ENCODE measurements around the gene ACACB.

GRCh38 chr12:109287181-109287580 is 170.8 kb downstream of the ACACB start:
- TF ChIP-seq POU2F2 (IDR thresholded peaks at IDR 0.05; ENCODE audit: low read depth, low read length): no peak
- TF ChIP-seq POLR2A (IDR thresholded peaks at IDR 0.05; ENCODE audit: low read depth, low read length): no peak
- no peak for TF ChIP-seq POLR2AphosphoS5 (IDR thresholded peaks at IDR 0.05; ENCODE audit: low read depth, low read length)
- TF ChIP-seq TAF1 (IDR thresholded peaks at IDR 0.05; ENCODE audit: low read depth, low read length): no peak
- TF ChIP-seq SPI1 (IDR thresholded peaks at IDR 0.05; ENCODE audit: low read depth, low read length): no peak
- no peak for TF ChIP-seq PAX5 (IDR thresholded peaks at IDR 0.05; ENCODE audit: insufficient read depth, low read length, severe bottlenecking)
